DMS 273 (cell line): ENCODE data around the gene AGGF1.
"Not testable (repeated sequence)": the region's sequence is repeated elsewhere in the genome, so short reads cannot be mapped to it uniquely, and the experiment has no call there.

Source experiments
- DNase-seq: peaks from one replicate; lab custom pipeline; 2025; ENCODE audit not compliant: unreplicated experiment; lab: John Stamatoyannopoulos, UW

The AGGF1 gene

GRCh38 chr5:77086689-77087483 lies 56.7 kb downstream of the AGGF1 start, which contains the start of gene ZBED3:
TSS of gene ZBED3 (minus strand) at chr5:77087285. CDS start at chr5:77077878, 9,407 bp downstream.
- peak; percentile 92 for DNase-seq

- DNase-seq: peak; percentile 48
Measured at GRCh38 chr5:77087484-77088261, 57.5 kb downstream of the AGGF1 start.

GRCh38 chr5:77095189-77095588 lies 65.0 kb downstream of the AGGF1 start:
- DNase-seq: no peak

GRCh38 chr5:77101298-77101697 lies 71.1 kb downstream of the AGGF1 start:
- DNase-seq: no peak

- no peak for DNase-seq
Measured at GRCh38 chr5:77102549-77102948, 72.3 kb downstream of the AGGF1 start.

- no peak for DNase-seq
Measured at GRCh38 chr5:77103457-77103856, 73.3 kb downstream of the AGGF1 start.

- DNase-seq: no peak
Measured at GRCh38 chr5:77104813-77105212, 74.6 kb downstream of the AGGF1 start.

- DNase-seq: not testable (repeated sequence)
Measured at GRCh38 chr5:77107035-77107434, 76.8 kb downstream of the AGGF1 start.
